ENCODE data around the gene CD8A. TPM values are rescaled to one million over a fixed set of nuclear protein-coding genes. Genes with fewer than 3 reads are reported as not detected.
"Not testable (repeated sequence)": the region's sequence is repeated elsewhere in the genome, so short reads cannot be mapped to it uniquely, and the experiment has no call there.

Gene CD8A
- 0.14 and 1.5 TPM in 2 replicates for total RNA-seq

- peaks cover 46% of the 10 kb centered on the region for H3K27me3 ChIP-seq (ENCODE audit: control insufficient read depth, insufficient read depth, low read length)
- TF ChIP-seq CTCF (IDR thresholded peaks at IDR 0.05; ENCODE audit: insufficient read depth, low read length, poor library complexity, severe bottlenecking), result no peak
- H3K36me3 ChIP-seq (ENCODE audit: control insufficient read depth, insufficient read depth, low read length), result no peaks in the 10 kb centered on the region
- DNase-seq (ENCODE audit: low read depth), result no peak
- no peak within 1 kb of the TSS for H3K4me3 ChIP-seq (ENCODE audit: low read depth, low read length)
These were observed at the start of gene CD8A for GRCh38 chr2:86790676-86791572. TSS of gene CD8A (minus strand) at chr2:86790913. CDS start at chr2:86790825, 88 bp downstream.

GRCh38 chr2:86839871-86840548 is 49.3 kb upstream of the CD8A start:
- not testable (repeated sequence) for H3K27me3 ChIP-seq (ENCODE audit: control insufficient read depth, insufficient read depth, low read length); DNase-seq (ENCODE audit: low read depth); H3K36me3 ChIP-seq (ENCODE audit: control insufficient read depth, insufficient read depth, low read length); H3K4me3 ChIP-seq (ENCODE audit: low read depth, low read length)

GRCh38 chr2:86839455-86839854 is 48.7 kb upstream of the CD8A start:
- H3K4me3 ChIP-seq (ENCODE audit: low read depth, low read length); H3K27me3 ChIP-seq (ENCODE audit: control insufficient read depth, insufficient read depth, low read length); H3K36me3 ChIP-seq (ENCODE audit: control insufficient read depth, insufficient read depth, low read length); DNase-seq (ENCODE audit: low read depth): not testable (repeated sequence)

GRCh38 chr2:86837714-86838113 is 47.0 kb upstream of the CD8A start:
- H3K36me3 ChIP-seq (ENCODE audit: control insufficient read depth, insufficient read depth, low read length); DNase-seq (ENCODE audit: low read depth); H3K27me3 ChIP-seq (ENCODE audit: control insufficient read depth, insufficient read depth, low read length); H3K4me3 ChIP-seq (ENCODE audit: low read depth, low read length): not testable (repeated sequence)

- H3K4me3 ChIP-seq (ENCODE audit: low read depth, low read length); H3K36me3 ChIP-seq (ENCODE audit: control insufficient read depth, insufficient read depth, low read length); H3K27me3 ChIP-seq (ENCODE audit: control insufficient read depth, insufficient read depth, low read length): not testable (repeated sequence)
- DNase-seq (ENCODE audit: low read depth), result peak; percentile 10
These were observed 46.4 kb upstream of the CD8A start for GRCh38 chr2:86836915-86837695.

GRCh38 chr2:86835548-86835889 is 44.8 kb upstream of the CD8A start:
- H3K4me3 ChIP-seq (ENCODE audit: low read depth, low read length); H3K27me3 ChIP-seq (ENCODE audit: control insufficient read depth, insufficient read depth, low read length); H3K36me3 ChIP-seq (ENCODE audit: control insufficient read depth, insufficient read depth, low read length); DNase-seq (ENCODE audit: low read depth): not testable (repeated sequence)

GRCh38 chr2:86833315-86833714 is 42.6 kb upstream of the CD8A start:
- Histone ChIP-seq H3K4me3 (ENCODE audit: low read depth, low read length) (no peak overlapping the region), H3K36me3 (ENCODE audit: control insufficient read depth, insufficient read depth, low read length) (no peaks in the 10 kb centered on the region), H3K27me3 (ENCODE audit: control insufficient read depth, insufficient read depth, low read length) (peaks cover 3% of the 10 kb centered on the region)
- TF ChIP-seq CTCF (IDR thresholded peaks at IDR 0.05; ENCODE audit: insufficient read depth, low read length, poor library complexity, severe bottlenecking), result no peak
- no peak for DNase-seq (ENCODE audit: low read depth)

GRCh38 chr2:86832334-86833096 is 41.8 kb upstream of the CD8A start:
- peaks cover 3% of the 10 kb centered on the region for H3K27me3 ChIP-seq (ENCODE audit: control insufficient read depth, insufficient read depth, low read length)
- no peak for DNase-seq (ENCODE audit: low read depth)
- H3K36me3 ChIP-seq (ENCODE audit: control insufficient read depth, insufficient read depth, low read length), result no peaks in the 10 kb centered on the region
- TF ChIP-seq CTCF (IDR thresholded peaks at IDR 0.05; ENCODE audit: insufficient read depth, low read length, poor library complexity, severe bottlenecking), result no peak
- H3K4me3 ChIP-seq (ENCODE audit: low read depth, low read length), result no peak overlapping the region
